K562 (cell line): ENCODE measurements around the gene RNF25. TPM values are rescaled to one million over a fixed set of nuclear protein-coding genes. Genes with fewer than 3 reads are reported as not detected.

Experiments
- ATAC-seq: fragments of 200-7000 bp; cut with Tn5 transposase; 3 replicates; pipeline ENCODE4 v1.9.1; 2020; ENCODE audit warnings: moderate library complexity
- BruUV-seq: library from RNA; stranded (reverse); fragments of 400-500 nt; replicated peaks from 2 replicates; lab custom pipeline; 2021; lab: Mats Ljungman, UMichigan
- CTCF ChIA-PET: fragments of 300-600 bp; formaldehyde crosslinking; extraction: SDS; loops from one replicate; lab custom pipeline; 2021; ENCODE audit warnings: low intra/inter-chr PET ratio; lab: Yijun Ruan, JAX
- POLR2A ChIA-PET: fragments of 300-600, 350-650 bp; sonication (Branson Sonifier 250); formaldehyde crosslinking; extraction: SDS; loops from one replicate; lab custom pipeline; 2021; ENCODE audit warnings: antibody characterized with exemption, inconsistent platforms; lab: Yijun Ruan, JAX
- DNase-seq, 4 experiments: peaks; one replicate each; pipeline versions ENCODE4 v3.0.0 to v3.0.0-alpha.2; 2011 to 2018; ENCODE audit warnings: low spot score in 3 of 4, mixed read lengths in 3 of 4; ENCODE audit errors: extremely low read depth in 1 of 4
- FAIRE-seq: peaks from 2 replicates; lab custom pipeline; 2011; peaks lifted over from hg19 to GRCh38; lab: Jason Lieb, UNC
- H2AFZ ChIP-seq: 2 replicates; pipeline ENCODE4 v1.6.0; 2011; ENCODE audit warnings: low read depth, low read length, control low read depth, inconsistent platforms
- H3K27ac ChIP-seq: fragments of 200-600 bp; 3 replicates; pipeline ENCODE4 v1.8.0; 2011; ENCODE audit warnings: low read depth, mild to moderate bottlenecking, control low read depth, inconsistent platforms, low read length, moderate library complexity, mixed read lengths; ENCODE audit errors: extremely low read depth
- H3K27me3 ChIP-seq, 2 experiments: fragments of 300-600 bp in 1 of 2; 2 replicates in 1 of 2; 3 replicates in 1 of 2; pipeline versions ENCODE4 v1.6.0 to v1.8.0; 2011; ENCODE audit warnings: inconsistent platforms in 2 of 2, low read length in 2 of 2, mild to moderate bottlenecking in 1 of 2, mixed read lengths in 1 of 2, moderate library complexity in 1 of 2; ENCODE audit not compliant: control insufficient read depth in 2 of 2, insufficient read depth in 2 of 2
- H3K36me3 ChIP-seq: fragments of 300-600 bp; 3 replicates; pipeline ENCODE4 v1.8.0; 2011; ENCODE audit warnings: mild to moderate bottlenecking, low read length, inconsistent platforms; ENCODE audit not compliant: control insufficient read depth, insufficient read depth
- H3K4me1 ChIP-seq, 2 experiments: fragments of 200-600 bp in 1 of 2; replicated peaks in 1 of 2; 2 replicates in 1 of 2; 3 replicates in 1 of 2; pipeline versions ENCODE4 v1.5.1 to v1.8.0; 2011; ENCODE audit warnings: inconsistent platforms in 2 of 2, low read length in 2 of 2, mild to moderate bottlenecking in 1 of 2, mixed read lengths in 1 of 2, moderate library complexity in 1 of 2; ENCODE audit not compliant: control insufficient read depth in 2 of 2, insufficient read depth in 2 of 2
- H3K4me2 ChIP-seq: 2 replicates; pipeline ENCODE4 v1.6.1; 2011; ENCODE audit warnings: low read length, control low read depth, inconsistent platforms, mixed read lengths; ENCODE audit not compliant: insufficient read depth
- H3K4me3 ChIP-seq: fragments of 200-600 bp; sonication (generic), shearing (Covaris generic); 2 replicates; pipeline ENCODE4 v1.5.1; 2016; ENCODE audit warnings: control low read depth, inconsistent platforms
- H3K79me2 ChIP-seq: fragments of 200-600 bp; 3 replicates; pipeline ENCODE4 v1.8.0; 2011; ENCODE audit warnings: low read length, inconsistent platforms; ENCODE audit not compliant: control insufficient read depth, insufficient read depth
- H3K9ac ChIP-seq, 2 experiments: 2 replicates each; pipeline versions ENCODE4 v1.6.0 to v1.6.1; 2011; ENCODE audit warnings: low read depth in 2 of 2, low read length in 2 of 2, control low read depth in 1 of 2, inconsistent platforms in 1 of 2, mild to moderate bottlenecking in 1 of 2, mixed read lengths in 1 of 2; ENCODE audit not compliant: insufficient read depth in 1 of 2
- H3K9me1 ChIP-seq: one replicate; pipeline ENCODE4 v1.6.0; 2011; ENCODE audit warnings: inconsistent platforms, mild to moderate bottlenecking, low read length, moderate library complexity; ENCODE audit not compliant: control insufficient read depth, insufficient read depth
- H3K9me3 ChIP-seq: replicated peaks from 2 replicates; pipeline ENCODE4 v1.5.1; 2011; ENCODE audit warnings: low read depth, low read length, inconsistent platforms; ENCODE audit not compliant: control insufficient read depth, insufficient read depth
- H4K20me1 ChIP-seq: replicated peaks from 2 replicates; pipeline ENCODE4 v1.6.1; 2011; ENCODE audit warnings: low read length, inconsistent platforms, mixed read lengths; ENCODE audit not compliant: control insufficient read depth, insufficient read depth
- ATF1 ChIP-seq, 2 experiments: fragments of 450-650 bp in 1 of 2; IDR thresholded peaks; 2 replicates each; pipeline ENCODE4 v1.6.1; 2016; ENCODE audit warnings: missing compliant biosample characterization in 1 of 2, missing genetic modification characterization in 1 of 2
- HOXB6 ChIP-seq: fragments of 250-450 bp; sonication (Bioruptor Pico); IDR thresholded peaks from 2 replicates; pipeline ENCODE4 v1.5.1; 2022; ENCODE audit warnings: mild to moderate bottlenecking, borderline replicate concordance
- PHB2 ChIP-seq: fragments of 450-650 bp; IDR thresholded peaks from 2 replicates; pipeline ENCODE4 v1.6.1; 2017; ENCODE audit warnings: low read depth
- RAD21 ChIP-seq, 2 experiments: fragments of 250-450 bp in 1 of 2; fragments of 450-650 bp in 1 of 2; sonication (Bioruptor Pico) in 1 of 2; formaldehyde crosslinking in 1 of 2; IDR thresholded peaks in 1 of 2; conservative IDR thresholded peaks in 1 of 2; 2 replicates each; pipeline versions ENCODE4 v1.4.0 to v1.8.0; 2020 to 2022; ENCODE audit warnings: mild to moderate bottlenecking in 2 of 2, moderate library complexity in 1 of 2
- ZBTB7A ChIP-seq: IDR thresholded peaks from 2 replicates; pipeline ENCODE4 v1.6.1; 2011; ENCODE audit warnings: low read depth, mild to moderate bottlenecking, low read length, moderate library complexity, borderline replicate concordance; ENCODE audit not compliant: control insufficient read depth
- ZNF436 ChIP-seq: fragments of 250-450, 450-650 bp; sonication (Bioruptor Pico); formaldehyde crosslinking; IDR thresholded peaks from 2 replicates; pipeline ENCODE4 v1.7.0; 2020; ENCODE audit warnings: mild to moderate bottlenecking
- WGBS: fragments of 100-300 bp; shearing (Covaris generic); methylation state at CpG from one replicate; pipeline ENCODE4 v1.1.6; 2016; ENCODE audit warnings: low coverage, mixed read lengths; ENCODE audit not compliant: insufficient coverage; ENCODE audit errors: missing lambda C conversion rate; 5-methylcytosine and 5-hydroxymethylcytosine counted together
- in situ Hi-C: fragments of 300-500 bp; cut with MboI; formaldehyde crosslinking; loops from 4 replicates; pipeline ENCODE4 v1.15.0; 2018; ENCODE audit warnings: inconsistent platforms, mixed read lengths
- intact Hi-C: fragments of 100-400 bp; cut with micrococcal nuclease; formaldehyde crosslinking; loops from 2 replicates; pipeline ENCODE4 v1.14.2; 2022
- polyA plus RNA-seq, 8 experiments: library from polyadenylated mRNA; depleted of rRNA in 4 of 8; stranded (reverse) in 5 of 8; unstranded in 3 of 8; fragments of >200 nt; fragmentation: Nextera tagmentation in 2 of 8; fragmentation: Illumina TruSeq in 1 of 8; extraction: Ambion mirVana in 2 of 8; extraction: Trizol in 1 of 8; gene quantifications; 2 replicates each; pipeline versions ENCODE4 v1.2.1 to v1.2.3, GENCODE V29; 2011 to 2014; ENCODE audit warnings: inconsistent platforms in 1 of 8, missing spikeins in 1 of 8
- total RNA-seq, 7 experiments: library from RNA; depleted of rRNA in 6 of 7; stranded (reverse); fragments of >200 nt in 6 of 7; fragmentation: Illumina TruSeq in 2 of 7; extraction: Trizol in 2 of 7; gene quantifications; 2 replicates each; pipeline versions ENCODE4 v1.2.1 to v1.2.3, GENCODE V29; 2011 to 2021; ENCODE audit warnings: low replicate concordance in 1 of 7

The RNF25 gene
- total and polyA plus RNA-seq, 9 of the 15 experiments (the other 6 are each of a cell fraction or from before 2014, with no cell fraction given): 2.3 to 49.8 (median 20.5) TPM

- Histone ChIP-seq H3K79me2 (0 out of 3 replicates have a peak, but pooled peaks cover 4% of the 10 kb centered on the region), H3K4me2 (no peak overlapping the region), H3K4me1 (no peaks in the 10 kb centered on the region), H3K27ac (no peak overlapping the region), H3K27me3 (no peaks in the 10 kb centered on the region), H4K20me1 (no peaks in the 10 kb centered on the region), H3K9me3 (no peaks in the 10 kb centered on the region)
- no TSS peak for BruUV-seq
- intact Hi-C loops: loop anchor here (10.0 kb wide), 2 partner anchors 240 to 370 kb away; partner anchors contain the start of genes AAMP and PNKD
- DNase-seq (no peak), FAIRE-seq (no peak), ATAC-seq (no peak)
- POLR2A ChIA-PET: interaction anchor here (0.9 to 3.7 kb wide), 2 partner anchors 9 to 14 kb away, joined by 3 to 10 read pairs; partner anchors contain the start of genes BCS1L and ZNF142
- no peak for TF ChIP-seq PHB2
- TF ChIP-seq RAD21 (CRISPR knock-in tag; conservative IDR thresholded peaks at IDR 0.05 in 1 of 2, IDR thresholded peaks at IDR 0.05 in 1 of 2): no peak
- TF ChIP-seq HOXB6 (CRISPR knock-in tag): no peak
- no peak for TF ChIP-seq ZNF436
- no peak for TF ChIP-seq ATF1 (CRISPR knock-in tag; IDR thresholded peaks at IDR 0.05)
- no peak for TF ChIP-seq ATF1 (tag; IDR thresholded peaks at IDR 0.05)
- no peak for TF ChIP-seq ZBTB7A
- TF ChIP-seq, all 486 proteins: peak for 0
- CTCF ChIA-PET: no interaction called here
- Histone ChIP-seq H3K4me3 (no peak overlapping the region), H3K36me3 (peaks cover 86% of the 10 kb centered on the region), H2AFZ (no peak overlapping the region), H3K9me1 (no peaks in the 10 kb centered on the region), H3K9ac (no peak overlapping the region)
- in situ Hi-C loops: no loop called here
- 83% methylated on average over 1 of the region's 1 CpG for WGBS
These were observed 26.7 kb downstream of the RNF25 start for GRCh38 chr2:218645126-218645525.
